ENCODE measurements around the gene OLFML2B. TPM values are rescaled to one million over a fixed set of nuclear protein-coding genes. Genes with fewer than 3 reads are reported as not detected.

The OLFML2B gene
- total RNA-seq, 1 experiment from 2014 or later: 1.4 TPM

DNA sequence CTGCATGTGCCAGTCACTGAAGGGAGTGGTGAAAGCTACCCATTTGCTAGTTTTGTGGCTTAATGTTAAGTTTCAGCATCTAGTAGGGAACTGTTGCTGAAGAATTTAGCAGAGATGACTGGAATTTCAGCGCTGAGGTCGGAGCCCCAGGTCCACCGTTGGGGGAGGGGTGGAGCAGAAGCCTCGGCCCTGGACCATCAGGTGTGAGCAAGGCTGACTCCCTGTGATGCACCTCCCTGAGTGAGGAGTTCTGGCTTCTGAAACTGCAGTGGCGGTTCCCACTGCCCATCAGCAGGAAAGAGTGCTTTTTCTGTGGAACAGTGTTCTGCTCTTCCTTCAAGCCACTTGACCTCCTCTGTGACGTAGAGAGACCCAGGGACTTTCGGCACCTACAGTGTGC is 47.2 kb upstream of the OLFML2B start:
- peaks cover 16 to 23% (median 19%) of the 10 kb centered on the region in 3 experiments for H3K36me3 Mint-ChIP-seq (ENCODE audit: insufficient read depth in 1 of 3, low read depth in 3 of 3)
- no peak overlapping the region for H2BK5ac ChIP-seq (ENCODE audit: insufficient read length, low read length)
- peaks cover 4 to 6% of the 10 kb centered on the region in 2 experiments; a peak in 3 of 5 replicates for H3K9me3 Mint-ChIP-seq
- H4K5ac ChIP-seq (ENCODE audit: insufficient read length, low read depth, low read length): no peak overlapping the region
- H3K9me3 ChIP-seq (ENCODE audit: control insufficient read depth, low read depth, low read length): no peaks in the 10 kb centered on the region
- no peak overlapping the region; the same call in 1 of the 2 replicates for H3K14ac ChIP-seq (ENCODE audit: insufficient read depth, low read length)
- peak; percentile 59 for DNase-seq
- peak overlapping the region in 2 of 3 experiments; percentile 34 to 44; a peak in 4 of 7 replicates for H3K27ac Mint-ChIP-seq
- H4K8ac ChIP-seq (replicated peaks; ENCODE audit: insufficient read length, low read depth, low read length): no peak overlapping the region
- H3K9ac ChIP-seq (ENCODE audit: extremely low read depth, insufficient read length, low read length): peak overlapping the region; percentile 28
- no peaks in the 10 kb centered on the region for H3K27me3 ChIP-seq (ENCODE audit: insufficient read depth, low read length)
- no peak overlapping the region for H3K18ac ChIP-seq (ENCODE audit: insufficient read length, low read depth, low read length)
- no peak overlapping the region for H2AK5ac ChIP-seq (ENCODE audit: insufficient read length, low read length)
- H3K4me2 ChIP-seq (ENCODE audit: insufficient read depth, insufficient read length, low read length): peak overlapping the region; percentile 75
- H2BK120ac ChIP-seq (ENCODE audit: low read depth, low read length, poor library complexity, severe bottlenecking): no peak overlapping the region
- H2AFZ ChIP-seq (ENCODE audit: low read length): no peak overlapping the region
- peaks cover 8% of the 10 kb centered on the region; the same call in 1 of the 2 replicates for H3K79me2 ChIP-seq (ENCODE audit: insufficient read depth, low read length)
- peak overlapping the region; percentile 79 to 81 for H3K4me3 Mint-ChIP-seq
- H3T11ph ChIP-seq (ENCODE audit: low read length): no peak overlapping the region
- no peak overlapping the region for H3K23ac ChIP-seq (ENCODE audit: insufficient read length, low read depth, low read length)
- peaks cover 5% of the 10 kb centered on the region for H3K27me3 Mint-ChIP-seq (ENCODE audit: low read depth)
- H3K4ac ChIP-seq (ENCODE audit: low read depth, low read length): no peak overlapping the region
- no peak overlapping the region for H3K56ac ChIP-seq (ENCODE audit: insufficient read length, low read depth, low read length)
- peaks cover 13% of the 10 kb centered on the region for H3K4me1 ChIP-seq (ENCODE audit: insufficient read depth, low read length)
- TF ChIP-seq, protein P1, sequence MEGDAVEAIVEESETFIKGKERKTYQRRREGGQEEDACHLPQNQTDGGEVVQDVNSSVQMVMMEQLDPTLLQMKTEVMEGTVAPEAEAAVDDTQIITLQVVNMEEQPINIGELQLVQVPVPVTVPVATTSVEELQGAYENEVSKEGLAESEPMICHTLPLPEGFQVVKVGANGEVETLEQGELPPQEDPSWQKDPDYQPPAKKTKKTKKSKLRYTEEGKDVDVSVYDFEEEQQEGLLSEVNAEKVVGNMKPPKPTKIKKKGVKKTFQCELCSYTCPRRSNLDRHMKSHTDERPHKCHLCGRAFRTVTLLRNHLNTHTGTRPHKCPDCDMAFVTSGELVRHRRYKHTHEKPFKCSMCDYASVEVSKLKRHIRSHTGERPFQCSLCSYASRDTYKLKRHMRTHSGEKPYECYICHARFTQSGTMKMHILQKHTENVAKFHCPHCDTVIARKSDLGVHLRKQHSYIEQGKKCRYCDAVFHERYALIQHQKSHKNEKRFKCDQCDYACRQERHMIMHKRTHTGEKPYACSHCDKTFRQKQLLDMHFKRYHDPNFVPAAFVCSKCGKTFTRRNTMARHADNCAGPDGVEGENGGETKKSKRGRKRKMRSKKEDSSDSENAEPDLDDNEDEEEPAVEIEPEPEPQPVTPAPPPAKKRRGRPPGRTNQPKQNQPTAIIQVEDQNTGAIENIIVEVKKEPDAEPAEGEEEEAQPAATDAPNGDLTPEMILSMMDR (conservative IDR thresholded peaks at IDR 0.05): no peak
- peaks cover 16% of the 10 kb centered on the region for H3K23me2 ChIP-seq (ENCODE audit: insufficient read length, low read depth, low read length, poor library complexity, severe bottlenecking)
- H4K20me1 ChIP-seq (ENCODE audit: control insufficient read depth, insufficient read depth, insufficient read length): no peaks in the 10 kb centered on the region
- no peak overlapping the region for H2BK20ac ChIP-seq (ENCODE audit: low read depth, low read length, poor library complexity, severe bottlenecking)
- H4K91ac ChIP-seq (ENCODE audit: insufficient read length, low read depth, low read length): no peak overlapping the region
- H3K27ac ChIP-seq (ENCODE audit: insufficient read length, low read depth, low read length): no peak overlapping the region
- WGBS (ENCODE audit: extremely low coverage, insufficient read length, low lambda C conversion rate): no CpG with 5 or more reads among the region's 7 CpGs
- H2BK12ac ChIP-seq (ENCODE audit: insufficient read length, low read depth, low read length): no peak overlapping the region
- no peak overlapping the region for H2BK15ac ChIP-seq (ENCODE audit: low read depth, low read length)
- H3K79me1 ChIP-seq (ENCODE audit: insufficient read depth, low read depth, low read length, poor library complexity, severe bottlenecking): peaks cover 2% of the 10 kb centered on the region
- H3K4me1 Mint-ChIP-seq: peaks cover 41 to 42% of the 10 kb centered on the region in 2 experiments

All from H9 (cell line).